Dedifferentiated amniotic fluid mesenchymal stem cell (primary cell): ENCODE results near the gene NEMF.
"Not testable (repeated sequence)": the region's sequence is repeated elsewhere in the genome, so short reads cannot be mapped to it uniquely, and the experiment has no call there.

ENCODE experiments used
- DNase-seq: peaks from one replicate; pipeline ENCODE4 v3.0.0-alpha.2; 2016; ENCODE audit errors: extremely low spot score

NEMF gene, protein sequence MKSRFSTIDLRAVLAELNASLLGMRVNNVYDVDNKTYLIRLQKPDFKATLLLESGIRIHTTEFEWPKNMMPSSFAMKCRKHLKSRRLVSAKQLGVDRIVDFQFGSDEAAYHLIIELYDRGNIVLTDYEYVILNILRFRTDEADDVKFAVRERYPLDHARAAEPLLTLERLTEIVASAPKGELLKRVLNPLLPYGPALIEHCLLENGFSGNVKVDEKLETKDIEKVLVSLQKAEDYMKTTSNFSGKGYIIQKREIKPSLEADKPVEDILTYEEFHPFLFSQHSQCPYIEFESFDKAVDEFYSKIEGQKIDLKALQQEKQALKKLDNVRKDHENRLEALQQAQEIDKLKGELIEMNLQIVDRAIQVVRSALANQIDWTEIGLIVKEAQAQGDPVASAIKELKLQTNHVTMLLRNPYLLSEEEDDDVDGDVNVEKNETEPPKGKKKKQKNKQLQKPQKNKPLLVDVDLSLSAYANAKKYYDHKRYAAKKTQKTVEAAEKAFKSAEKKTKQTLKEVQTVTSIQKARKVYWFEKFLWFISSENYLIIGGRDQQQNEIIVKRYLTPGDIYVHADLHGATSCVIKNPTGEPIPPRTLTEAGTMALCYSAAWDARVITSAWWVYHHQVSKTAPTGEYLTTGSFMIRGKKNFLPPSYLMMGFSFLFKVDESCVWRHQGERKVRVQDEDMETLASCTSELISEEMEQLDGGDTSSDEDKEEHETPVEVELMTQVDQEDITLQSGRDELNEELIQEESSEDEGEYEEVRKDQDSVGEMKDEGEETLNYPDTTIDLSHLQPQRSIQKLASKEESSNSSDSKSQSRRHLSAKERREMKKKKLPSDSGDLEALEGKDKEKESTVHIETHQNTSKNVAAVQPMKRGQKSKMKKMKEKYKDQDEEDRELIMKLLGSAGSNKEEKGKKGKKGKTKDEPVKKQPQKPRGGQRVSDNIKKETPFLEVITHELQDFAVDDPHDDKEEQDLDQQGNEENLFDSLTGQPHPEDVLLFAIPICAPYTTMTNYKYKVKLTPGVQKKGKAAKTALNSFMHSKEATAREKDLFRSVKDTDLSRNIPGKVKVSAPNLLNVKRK

DNA sequence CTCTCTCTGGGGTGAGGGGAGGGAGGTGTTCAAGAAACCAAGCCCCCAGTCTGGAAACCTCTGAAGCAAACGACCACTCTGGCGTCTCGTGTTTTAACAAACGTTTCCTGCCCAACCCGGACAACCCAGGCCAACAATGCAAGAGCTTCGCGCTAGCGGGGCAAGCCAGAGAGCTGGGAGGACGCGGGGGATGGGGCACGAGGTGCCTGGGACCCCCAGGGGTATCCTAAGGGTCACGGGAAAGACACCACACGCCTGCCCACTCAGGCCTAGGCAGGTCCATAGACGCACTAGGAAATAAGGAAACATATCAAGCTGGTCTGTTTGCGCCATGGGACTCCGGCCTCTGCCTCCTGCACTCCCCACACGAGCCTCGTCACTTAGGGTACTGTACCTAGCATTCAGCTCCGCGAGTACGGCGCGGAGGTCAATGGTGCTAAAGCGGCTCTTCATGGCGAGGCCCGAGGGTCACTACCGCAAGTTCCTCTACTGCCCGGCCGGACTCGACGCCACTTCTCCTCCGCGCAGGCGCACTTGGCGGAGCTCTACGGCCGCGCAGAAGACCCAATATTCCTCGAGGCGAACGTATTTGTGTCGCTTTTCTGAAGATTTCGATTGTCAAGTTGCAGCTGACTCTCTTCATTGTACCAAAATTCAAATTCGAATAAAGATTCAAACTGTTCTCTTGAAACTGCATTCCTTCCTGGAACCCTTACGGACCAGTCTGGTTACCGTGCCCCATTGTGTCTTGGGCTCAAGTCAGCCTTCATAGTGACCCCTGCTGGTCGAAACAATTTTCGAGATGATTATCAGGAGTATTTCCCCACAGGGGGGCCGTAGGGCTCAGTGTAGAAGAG, at the start of gene NEMF:
Gene NEMF, minus strand, starts transcription at position 488 of the 857 bp plus-strand sequence. Its CDS starts 35 bp downstream, at position 453.
- peak; percentile 84 for DNase-seq

- DNase-seq: no peak
Measured at GRCh38 chr14:49900973-49901372, 48.4 kb upstream of the NEMF start.

- DNase-seq: no peak
Measured at GRCh38 chr14:49898485-49898884, 45.9 kb upstream of the NEMF start.

- no peak for DNase-seq
Measured at GRCh38 chr14:49897965-49898364, 45.4 kb upstream of the NEMF start.

GRCh38 chr14:49897414-49897813, 44.8 kb upstream of the NEMF start:
- DNase-seq: no peak

- DNase-seq: no peak
Measured at GRCh38 chr14:49896966-49897365, 44.4 kb upstream of the NEMF start.

GRCh38 chr14:49896272-49896671, 43.7 kb upstream of the NEMF start:
- not testable (repeated sequence) for DNase-seq

GRCh38 chr14:49895480-49895879, 42.9 kb upstream of the NEMF start:
- no peak for DNase-seq

DNA sequence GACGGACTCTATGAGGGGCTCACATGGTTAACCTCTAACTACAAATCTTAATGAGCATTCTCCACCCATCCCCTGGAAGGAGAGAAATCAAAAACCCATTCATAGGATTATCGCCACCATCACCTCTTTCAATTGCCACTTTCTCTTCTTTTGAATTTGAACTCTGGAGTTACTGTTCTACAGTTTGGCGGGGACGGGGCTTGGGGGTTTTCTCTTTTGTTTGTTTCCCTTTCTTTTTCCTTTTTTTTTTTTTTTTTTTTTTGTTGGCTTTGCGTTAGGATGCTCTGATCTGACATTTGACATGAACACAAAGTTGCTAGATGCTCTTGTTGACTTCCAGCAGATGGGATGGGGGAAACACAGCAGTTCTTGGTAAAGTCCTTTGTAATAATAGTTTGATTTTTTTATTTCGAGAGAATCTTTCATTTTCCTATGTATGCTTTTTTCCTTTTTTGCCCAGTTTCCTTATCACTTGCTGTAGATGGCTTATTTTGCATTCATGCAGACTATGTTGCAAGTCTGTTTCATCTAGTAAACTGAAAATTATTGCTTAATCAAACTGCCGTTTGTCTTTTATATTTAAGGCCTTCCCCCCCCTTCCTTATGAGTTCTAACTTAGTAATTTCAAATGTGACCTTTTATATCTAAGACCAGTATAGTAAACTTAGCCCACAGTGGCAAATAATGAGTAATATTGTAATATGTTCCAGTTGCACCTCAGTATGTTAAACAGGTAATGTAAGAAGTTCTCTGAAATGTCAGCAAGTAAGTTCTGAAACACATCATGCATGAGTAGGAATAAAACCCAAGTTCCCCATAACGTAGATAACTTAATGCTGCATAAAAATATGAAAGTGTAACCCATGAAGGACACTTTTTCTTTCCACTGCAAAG, 41.9 kb upstream of the NEMF start:
- not testable (repeated sequence) for DNase-seq

DNA sequence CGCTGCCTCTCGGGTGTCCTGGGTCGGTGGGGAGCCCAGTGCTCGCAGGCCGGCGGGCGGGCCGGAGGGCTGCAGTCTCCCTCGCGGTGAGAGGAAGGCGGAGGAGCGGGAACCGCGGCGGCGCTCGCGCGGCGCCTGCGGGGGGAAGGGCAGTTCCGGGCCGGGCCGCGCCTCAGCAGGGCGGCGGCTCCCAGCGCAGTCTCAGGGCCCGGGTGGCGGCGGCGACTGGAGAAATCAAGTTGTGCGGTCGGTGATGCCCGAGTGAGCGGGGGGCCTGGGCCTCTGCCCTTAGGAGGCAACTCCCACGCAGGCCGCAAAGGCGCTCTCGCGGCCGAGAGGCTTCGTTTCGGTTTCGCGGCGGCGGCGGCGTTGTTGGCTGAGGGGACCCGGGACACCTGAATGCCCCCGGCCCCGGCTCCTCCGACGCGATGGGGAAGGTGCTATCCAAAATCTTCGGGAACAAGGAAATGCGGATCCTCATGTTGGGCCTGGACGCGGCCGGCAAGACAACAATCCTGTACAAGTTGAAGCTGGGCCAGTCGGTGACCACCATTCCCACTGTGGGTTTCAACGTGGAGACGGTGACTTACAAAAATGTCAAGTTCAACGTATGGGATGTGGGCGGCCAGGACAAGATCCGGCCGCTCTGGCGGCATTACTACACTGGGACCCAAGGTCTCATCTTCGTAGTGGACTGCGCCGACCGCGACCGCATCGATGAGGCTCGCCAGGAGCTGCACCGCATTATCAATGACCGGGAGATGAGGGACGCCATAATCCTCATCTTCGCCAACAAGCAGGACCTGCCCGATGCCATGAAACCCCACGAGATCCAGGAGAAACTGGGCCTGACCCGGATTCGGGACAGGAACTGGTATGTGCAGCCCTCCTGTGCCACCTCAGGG, 41.0 kb upstream of the NEMF start:
- DNase-seq: no peak

GRCh38 chr14:49892636-49893308, 40.2 kb upstream of the NEMF start, which contains the start of gene ARF6:
Gene ARF6, plus strand, starts transcription at chr14:49893082. Its CDS starts 655 bp downstream, at chr14:49893737.
- DNase-seq: peak; percentile 97

DNA sequence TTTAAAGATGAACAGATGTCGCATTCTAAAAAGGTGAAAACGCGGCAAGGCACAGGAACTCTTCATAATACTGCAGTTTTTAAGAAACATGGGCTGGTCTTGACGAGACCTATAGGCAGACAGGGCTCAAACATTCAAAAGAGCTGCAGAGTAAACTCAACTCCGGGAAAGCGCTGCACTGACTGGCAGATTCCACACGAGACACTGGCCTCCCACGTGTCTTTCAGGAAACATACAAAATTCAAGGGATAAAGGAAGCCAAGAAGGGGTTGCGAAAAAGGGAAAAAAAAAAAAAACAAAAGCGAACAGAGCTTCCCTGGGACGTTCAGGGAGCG, 39.7 kb upstream of the NEMF start:
- DNase-seq: peak; percentile 79

DNA sequence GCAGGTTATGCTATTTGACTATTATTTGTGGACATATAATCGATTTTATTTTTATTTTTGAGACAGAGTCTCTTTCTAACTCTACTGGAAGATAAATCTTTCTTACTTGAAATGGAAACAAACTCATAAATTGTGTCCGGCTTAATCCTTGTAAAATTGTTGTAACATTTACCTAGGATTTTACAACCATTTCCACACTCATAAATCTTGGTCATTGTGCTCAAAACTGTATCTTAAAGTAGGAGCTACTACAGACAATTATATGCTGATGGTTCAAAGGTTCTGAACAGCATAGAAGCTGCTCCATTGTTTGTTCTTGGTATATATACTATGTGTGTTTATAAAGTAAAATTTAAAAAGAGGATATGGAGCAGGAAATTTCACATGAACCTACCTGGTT, 35.7 kb upstream of the NEMF start:
- no peak for DNase-seq

GRCh38 chr14:49886523-49886922, 33.9 kb upstream of the NEMF start:
- no peak for DNase-seq

- no peak for DNase-seq
Measured at GRCh38 chr14:49882826-49883694, 30.5 kb upstream of the NEMF start.

- no peak for DNase-seq
Measured at GRCh38 chr14:49881350-49882001, 28.9 kb upstream of the NEMF start.
